HepG2 (cell line): ENCODE results near the gene PLSCR1. TPM values are rescaled to one million over a fixed set of nuclear protein-coding genes. Genes with fewer than 3 reads are reported as not detected.

Experiments
- ATAC-seq: fragments of 200-7000 bp; cut with Tn5 transposase; 3 replicates; pipeline ENCODE4 v1.9.1; 2020; ENCODE audit warnings: mild to moderate bottlenecking, moderate library complexity
- BruUV-seq: library from RNA; stranded (reverse); fragments of 400-500 nt; replicated peaks from 2 replicates; lab custom pipeline; 2021; lab: Mats Ljungman, UMichigan
- CTCF ChIA-PET: fragments of 300-600 bp; formaldehyde crosslinking; extraction: SDS; loops from one replicate; lab custom pipeline; 2021; ENCODE audit warnings: low total read pairs, inconsistent platforms, low intra/inter-chr PET ratio; lab: Yijun Ruan, JAX
- POLR2A ChIA-PET: fragments of 350-600 bp; sonication (Branson Sonifier 250); formaldehyde crosslinking; loops from one replicate; lab custom pipeline; 2020; ENCODE audit warnings: antibody characterized with exemption, inconsistent platforms; lab: Yijun Ruan, JAX
- DNase-seq: peaks from one replicate; pipeline ENCODE4 v3.0.0-alpha.2; 2015; ENCODE audit warnings: low spot score
- FAIRE-seq: peaks from 3 replicates; lab custom pipeline; 2011; peaks lifted over from hg19 to GRCh38; lab: Jason Lieb, UNC
- H2AFZ ChIP-seq: one replicate; pipeline ENCODE4 v1.6.1; 2011; ENCODE audit warnings: low read length, inconsistent platforms
- H3K27ac ChIP-seq: fragments of 300-600 bp; 3 replicates; pipeline ENCODE4 v1.8.0; 2011; ENCODE audit warnings: mixed run types, mild to moderate bottlenecking, mixed read lengths, low read length, inconsistent platforms; ENCODE audit not compliant: insufficient read depth; ENCODE audit errors: extremely low read length
- H3K27me3 ChIP-seq, 2 experiments: fragments of 200-600 bp in 1 of 2; 2 replicates in 1 of 2; 3 replicates in 1 of 2; pipeline versions ENCODE4 v1.6.0 to v1.8.0; 2011; ENCODE audit warnings: low read length in 2 of 2, mild to moderate bottlenecking in 2 of 2, moderate library complexity in 2 of 2, inconsistent platforms in 1 of 2; ENCODE audit not compliant: insufficient read depth in 2 of 2, control insufficient read depth in 1 of 2
- H3K36me3 ChIP-seq, 2 experiments: fragments of 200-600 bp in 1 of 2; replicated peaks in 1 of 2; 2 replicates in 1 of 2; 3 replicates in 1 of 2; pipeline versions ENCODE4 v1.5.1 to v1.8.0; 2011; ENCODE audit warnings: low read length in 2 of 2, inconsistent platforms in 1 of 2; ENCODE audit not compliant: insufficient read depth in 2 of 2, control insufficient read depth in 1 of 2
- H3K4me1 ChIP-seq: 2 replicates; pipeline ENCODE4 v1.5.1; 2012; ENCODE audit warnings: low read length, inconsistent platforms; ENCODE audit not compliant: insufficient read depth
- H3K4me2 ChIP-seq: 2 replicates; pipeline ENCODE4 v1.6.0; 2011; ENCODE audit warnings: low read depth, low read length, inconsistent platforms
- H3K4me3 ChIP-seq, 3 experiments: fragments of 200-600 bp in 1 of 3; sonication (generic), shearing (Covaris generic) in 1 of 3; replicated peaks in 1 of 3; 2 replicates each; pipeline ENCODE4 v1.5.1; 2011 to 2016; ENCODE audit warnings: low read length in 3 of 3, inconsistent platforms in 2 of 3, low read depth in 2 of 3, mild to moderate bottlenecking in 2 of 3, control low read depth in 1 of 3, mixed read lengths in 1 of 3; ENCODE audit not compliant: insufficient read depth in 1 of 3
- H3K79me2 ChIP-seq: one replicate; pipeline ENCODE4 v1.6.1; 2011; ENCODE audit warnings: low read length, inconsistent platforms; ENCODE audit not compliant: insufficient read depth
- H3K9ac ChIP-seq: 2 replicates; pipeline ENCODE4 v1.6.0; 2011; ENCODE audit warnings: mild to moderate bottlenecking, low read depth, low read length, inconsistent platforms; ENCODE audit not compliant: insufficient read depth
- H3K9me3 ChIP-seq: 2 replicates; pipeline ENCODE4 v1.5.1; 2012; ENCODE audit warnings: mild to moderate bottlenecking, low read length
- H4K20me1 ChIP-seq: 2 replicates; pipeline ENCODE4 v1.6.0; 2011; ENCODE audit warnings: inconsistent platforms, mild to moderate bottlenecking, low read length, moderate library complexity; ENCODE audit not compliant: insufficient read depth
- ARID3A ChIP-seq: IDR thresholded peaks from 2 replicates; pipeline ENCODE4 v1.6.1; 2012; ENCODE audit warnings: low read depth, low read length, improper control_type of control experiment
- DMAP1 ChIP-seq: IDR thresholded peaks from 2 replicates; pipeline ENCODE4 v1.6.1; 2016
- HBP1 ChIP-seq: IDR thresholded peaks from 2 replicates; pipeline ENCODE4 v1.6.1; 2016; ENCODE audit warnings: low read depth, control low read depth
- HNRNPK ChIP-seq: fragments of 200-400 bp; formaldehyde crosslinking; IDR thresholded peaks from 2 replicates; pipeline ENCODE4 v1.6.1; 2018; ENCODE audit warnings: low read length, low read depth, moderate library complexity, mild to moderate bottlenecking; ENCODE audit not compliant: poor library complexity, severe bottlenecking
- LRRFIP1 ChIP-seq: sonication (generic); formaldehyde crosslinking; conservative IDR thresholded peaks from 2 replicates; pipeline ENCODE4 v1.4.0; 2020; ENCODE audit warnings: missing genetic modification reagents
- MBD4 ChIP-seq: IDR thresholded peaks from 2 replicates; pipeline ENCODE4 v1.6.1; 2012; ENCODE audit warnings: low read length, inconsistent platforms, borderline replicate concordance
- MED8 ChIP-seq: sonication (generic); formaldehyde crosslinking; IDR thresholded peaks from 2 replicates; pipeline ENCODE4 v1.8.1; 2023; ENCODE audit warnings: mild to moderate bottlenecking, missing genetic modification reagents; ENCODE audit not compliant: insufficient replicate concordance
- NR2F6 ChIP-seq, 2 experiments: IDR thresholded peaks; 2 replicates each; pipeline ENCODE4 v1.6.1; 2016; ENCODE audit warnings: antibody characterized with exemption in 1 of 2, mild to moderate bottlenecking in 1 of 2
- RCOR2 ChIP-seq: IDR thresholded peaks from 2 replicates; pipeline ENCODE4 v1.6.1; 2016; ENCODE audit warnings: missing biosample characterization, missing genetic modification reagents
- ZNF639 ChIP-seq: conservative IDR thresholded peaks from 2 replicates; pipeline ENCODE4 v1.6.1; 2018; ENCODE audit warnings: missing genetic modification reagents
- WGBS: methylation state at CpG from one replicate; pipeline ENCODE4 v1.1.6; 2017; ENCODE audit warnings: low lambda C conversion rate; 5-methylcytosine and 5-hydroxymethylcytosine counted together
- in situ Hi-C: cut with HindIII; loops from 2 replicates; pipeline ENCODE4 v1.10.0; 2017; ENCODE audit warnings: low pct_unique_long_range_greater_than_20kb; ENCODE audit not compliant: extremely low pct_ligation_motif_present
- intact Hi-C: fragments of 100-400 bp; cut with micrococcal nuclease; formaldehyde crosslinking; loops from one replicate; pipeline ENCODE4 v1.10.0; 2022; ENCODE audit not compliant: unreplicated experiment
- polyA plus RNA-seq, 8 experiments: library from polyadenylated mRNA; depleted of rRNA in 3 of 8; stranded (reverse) in 7 of 8; unstranded in 1 of 8; fragments of >200 nt; fragmentation: Illumina TruSeq in 4 of 8; extraction: Trizol in 4 of 8; gene quantifications; 2 replicates each; pipeline versions ENCODE4 v1.2.1 to v1.2.3, GENCODE V29; 2011 to 2016; ENCODE audit warnings: low read depth in 4 of 8, missing spikeins in 1 of 8, mixed read lengths in 1 of 8; ENCODE audit not compliant: insufficient read depth in 1 of 8
- total RNA-seq, 5 experiments: library from RNA; depleted of rRNA; stranded (reverse); fragments of >200 nt; fragmentation: Illumina TruSeq; extraction: Trizol; gene quantifications; 2 replicates each; pipeline ENCODE4 v1.2.3, GENCODE V29; 2016; ENCODE audit warnings: low read depth in 1 of 5

Gene PLSCR1
- total and polyA plus RNA-seq, 2 of the 13 experiments (the other 11 are each of a cell fraction or from before 2014, with no cell fraction given), result 33.8 to 34.1 TPM

GRCh38 chr3:146468671-146469149 is 75.7 kb downstream of the PLSCR1 start:
- CTCF ChIA-PET, result no interaction called here
- no peaks in the 10 kb centered on the region for H3K9me3 ChIP-seq
- FAIRE-seq (no peak), DNase-seq (no peak), ATAC-seq (peak; percentile 28; the same call in 2 of the 3 replicates)
- TF ChIP-seq ZNF639, result no peak
- TF ChIP-seq RCOR2 (CRISPR knock-in tag), result no peak
- no peak for TF ChIP-seq ARID3A
- no peak for TF ChIP-seq MED8
- TF ChIP-seq DMAP1 (CRISPR knock-in tag), result no peak
- no peak for TF ChIP-seq HNRNPK
- TF ChIP-seq LRRFIP1 (CRISPR knock-in tag), result no peak
- TF ChIP-seq NR2F6 (IDR thresholded peaks at IDR 0.05), result no peak
- no peak for TF ChIP-seq NR2F6 (CRISPR knock-in tag; IDR thresholded peaks at IDR 0.05)
- no peak for TF ChIP-seq MBD4
- TF ChIP-seq HBP1 (CRISPR knock-in tag), result no peak
- no peak overlapping the region for H3K4me3 ChIP-seq
- POLR2A ChIA-PET, result no interaction called here
- H3K9ac ChIP-seq, result no peak overlapping the region
- no peak overlapping the region for H2AFZ ChIP-seq
- H3K27ac ChIP-seq, result no peak overlapping the region
- in situ Hi-C loops (no loop called here), intact Hi-C loops (no loop called here)
- H3K4me1 ChIP-seq, result no peaks in the 10 kb centered on the region
- no TSS peak for BruUV-seq
- H3K27me3 ChIP-seq, result no peaks in the 10 kb centered on the region
- no peaks in the 10 kb centered on the region for H4K20me1 ChIP-seq
- no peaks in the 10 kb centered on the region for H3K79me2 ChIP-seq
- H3K36me3 ChIP-seq, result no peaks in the 10 kb centered on the region
- H3K4me2 ChIP-seq, result no peak overlapping the region
- WGBS, result 69% methylated on average over 10 of the region's 10 CpGs
